Fibroblast of skin of left biceps (primary cell): ENCODE data around the gene MAPK11.

Experiments
- DNase-seq, 2 experiments: peaks; one replicate each; pipeline ENCODE4 v3.0.0-alpha.2; 2013; ENCODE audit warnings: low read depth in 2 of 2

The MAPK11 gene

GRCh38 chr22:50260801-50261614 lies 9.2 kb downstream of the MAPK11 start:
- DNase-seq: no peak

GRCh38 chr22:50260434-50260800 lies 9.8 kb downstream of the MAPK11 start:
- DNase-seq: no peak

GRCh38 chr22:50259302-50259701 lies 10.9 kb downstream of the MAPK11 start:
- DNase-seq: no peak

- no peak for DNase-seq
These were observed 11.6 kb downstream of the MAPK11 start for GRCh38 chr22:50258361-50259292.

- no peak for DNase-seq
These were observed 12.5 kb downstream of the MAPK11 start for GRCh38 chr22:50257451-50258360.

- no peak for DNase-seq
These were observed 13.1 kb downstream of the MAPK11 start for GRCh38 chr22:50257041-50257440.

GRCh38 chr22:50256258-50256862 lies 13.8 kb downstream of the MAPK11 start:
- no peak for DNase-seq

- DNase-seq: no peak
These were observed 14.6 kb downstream of the MAPK11 start for GRCh38 chr22:50255607-50256006.

GRCh38 chr22:50255099-50255498 lies 15.1 kb downstream of the MAPK11 start:
- no peak for DNase-seq

GRCh38 chr22:50253941-50254340 lies 16.2 kb downstream of the MAPK11 start:
- DNase-seq: no peak

GRCh38 chr22:50253046-50253915 lies 16.9 kb downstream of the MAPK11 start:
- no peak for DNase-seq

GRCh38 chr22:50252082-50253045 lies 17.8 kb downstream of the MAPK11 start:
- DNase-seq: no peak

GRCh38 chr22:50251477-50252081 lies 18.6 kb downstream of the MAPK11 start:
- DNase-seq: no peak

GRCh38 chr22:50250555-50251476 lies 19.4 kb downstream of the MAPK11 start, which contains the start of gene HDAC10:
HDAC10 (minus strand) TSS chr22:50251265; CDS start chr22:50251032, 233 bp downstream.
- DNase-seq: peak in 1 of 2 experiments; percentile 45

GRCh38 chr22:50250249-50250554 lies 20.0 kb downstream of the MAPK11 start:
- no peak for DNase-seq

GRCh38 chr22:50249341-50250248 lies 20.6 kb downstream of the MAPK11 start:
- no peak for DNase-seq
